DOHH2 (cell line): ENCODE measurements around the gene SYNE4.

Experiments
- H3F3A ChIP-seq: fragments of 200-600 bp; sonication (generic), shearing (Covaris generic); 2 replicates; pipeline ENCODE4 v1.6.0; 2016; ENCODE audit warnings: antibody characterized with exemption, mild to moderate bottlenecking; ENCODE audit not compliant: control insufficient read depth, insufficient read depth
- H3K27ac ChIP-seq: fragments of 200-600 bp; sonication (generic); 2 replicates; pipeline ENCODE4 v1.5.1; 2014; ENCODE audit warnings: low read depth, mild to moderate bottlenecking, low read length, moderate library complexity
- H3K27me3 ChIP-seq: fragments of 200-600 bp; sonication (generic); 2 replicates; pipeline ENCODE4 v1.6.1; 2014; ENCODE audit warnings: mild to moderate bottlenecking, low read length, mixed read lengths; ENCODE audit not compliant: control insufficient read depth
- H3K36me3 ChIP-seq: fragments of 200-600 bp; sonication (generic); 2 replicates; pipeline ENCODE4 v1.6.1; 2014; ENCODE audit warnings: mild to moderate bottlenecking, low read length, moderate library complexity, mixed read lengths; ENCODE audit not compliant: control insufficient read depth
- H3K4me1 ChIP-seq: fragments of 200-600 bp; sonication (generic); 2 replicates; pipeline ENCODE4 v1.6.1; 2014; ENCODE audit warnings: mild to moderate bottlenecking, low read length, mixed read lengths; ENCODE audit not compliant: control insufficient read depth
- H3K4me2 ChIP-seq: fragments of 200-600 bp; sonication (generic); 2 replicates; pipeline ENCODE4 v1.6.0; 2014; ENCODE audit warnings: mild to moderate bottlenecking, low read length, moderate library complexity
- H3K4me3 ChIP-seq: fragments of 200-600 bp; sonication (generic); 2 replicates; pipeline ENCODE4 v1.5.1; 2014; ENCODE audit warnings: mild to moderate bottlenecking, low read length, mixed read lengths
- H3K79me2 ChIP-seq: fragments of 200-600 bp; sonication (generic); 2 replicates; pipeline ENCODE4 v1.6.1; 2014; ENCODE audit warnings: mild to moderate bottlenecking, low read length, mixed read lengths; ENCODE audit not compliant: control insufficient read depth
- H3K9me2 ChIP-seq: fragments of 200-600 bp; sonication (generic); replicated peaks from 2 replicates; pipeline ENCODE4 v1.6.1; 2014; ENCODE audit warnings: mild to moderate bottlenecking, low read length, mixed read lengths; ENCODE audit not compliant: control insufficient read depth
- H3K9me3 ChIP-seq: fragments of 200-600 bp; sonication (generic); 2 replicates; pipeline ENCODE4 v1.6.1; 2014; ENCODE audit warnings: antibody characterized with exemption, low read length, mixed read lengths; ENCODE audit not compliant: control insufficient read depth, insufficient read depth
- H4K20me1 ChIP-seq: fragments of 200-600 bp; sonication (generic); 2 replicates; pipeline ENCODE4 v1.6.0; 2014; ENCODE audit warnings: low read depth, mild to moderate bottlenecking, antibody characterized with exemption, low read length, moderate library complexity; ENCODE audit not compliant: control insufficient read depth, insufficient read depth
- EZH2phosphoT487 ChIP-seq: fragments of 200-600 bp; sonication (generic); IDR thresholded peaks from 2 replicates; pipeline ENCODE4 v1.6.1; 2017; ENCODE audit warnings: borderline replicate concordance, mild to moderate bottlenecking, antibody characterized with exemption, low read length, moderate library complexity, mixed read lengths
- TF ChIP-seq, protein P1 (sequence below): fragments of 200-600 bp; sonication (generic); IDR thresholded peaks from one replicate; pipeline ENCODE4 v1.5.1; 2014; ENCODE audit warnings: antibody characterized with exemption, mild to moderate bottlenecking, low read depth, low read length; ENCODE audit not compliant: poor library complexity, severe bottlenecking

SYNE4 gene

DNA sequence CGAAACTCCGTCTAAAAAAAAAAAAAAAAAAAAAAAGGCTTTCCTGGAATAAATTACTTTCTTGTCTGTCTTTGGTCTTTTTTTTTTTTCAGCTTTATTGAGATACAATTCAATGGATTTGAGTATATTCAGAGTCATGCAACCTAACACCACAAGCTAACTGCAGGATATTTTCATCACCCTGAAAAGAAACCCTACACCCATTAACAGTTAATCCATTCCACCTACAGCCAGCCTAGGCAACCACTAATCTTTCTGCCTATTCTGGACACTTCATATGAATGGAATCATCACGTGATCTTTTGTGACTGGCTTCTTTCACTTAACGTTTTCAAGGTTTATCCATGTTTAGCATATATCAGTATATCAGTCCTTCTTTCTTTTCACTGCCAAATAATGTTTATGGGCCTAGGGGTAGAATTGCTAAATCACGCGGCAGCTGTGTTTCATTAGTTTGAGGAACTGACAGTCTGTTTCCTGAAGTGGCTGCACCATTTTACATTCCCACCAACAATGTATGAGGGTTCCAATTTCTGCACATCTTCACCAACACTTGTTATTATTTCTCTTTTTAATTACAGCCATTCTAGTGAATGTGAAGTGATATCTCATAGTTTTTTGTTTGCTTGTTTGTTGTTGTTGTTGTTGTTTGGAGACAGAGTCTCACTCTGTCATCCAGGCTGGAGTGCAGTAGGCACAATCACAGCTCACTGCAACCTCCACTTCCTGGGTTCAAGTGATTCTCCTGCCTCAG lies 52.6 kb downstream of the SYNE4 start:
- no peak overlapping the region for H3K4me2 ChIP-seq
- H3K79me2 ChIP-seq, result no peaks in the 10 kb centered on the region
- no peak overlapping the region for H3K27ac ChIP-seq
- no peaks in the 10 kb centered on the region for H3F3A ChIP-seq
- no peaks in the 10 kb centered on the region for H3K36me3 ChIP-seq
- H3K9me2 ChIP-seq, result no peaks in the 10 kb centered on the region
- no peaks in the 10 kb centered on the region for H4K20me1 ChIP-seq
- peaks cover 14% of the 10 kb centered on the region for H3K4me1 ChIP-seq
- peaks cover 4% of the 10 kb centered on the region; the same call in 1 of the 2 replicates for H3K27me3 ChIP-seq
- H3K4me3 ChIP-seq, result no peak overlapping the region
- peaks cover 6% of the 10 kb centered on the region; the same call in 1 of the 2 replicates for H3K9me3 ChIP-seq
- TF ChIP-seq, protein P1, sequence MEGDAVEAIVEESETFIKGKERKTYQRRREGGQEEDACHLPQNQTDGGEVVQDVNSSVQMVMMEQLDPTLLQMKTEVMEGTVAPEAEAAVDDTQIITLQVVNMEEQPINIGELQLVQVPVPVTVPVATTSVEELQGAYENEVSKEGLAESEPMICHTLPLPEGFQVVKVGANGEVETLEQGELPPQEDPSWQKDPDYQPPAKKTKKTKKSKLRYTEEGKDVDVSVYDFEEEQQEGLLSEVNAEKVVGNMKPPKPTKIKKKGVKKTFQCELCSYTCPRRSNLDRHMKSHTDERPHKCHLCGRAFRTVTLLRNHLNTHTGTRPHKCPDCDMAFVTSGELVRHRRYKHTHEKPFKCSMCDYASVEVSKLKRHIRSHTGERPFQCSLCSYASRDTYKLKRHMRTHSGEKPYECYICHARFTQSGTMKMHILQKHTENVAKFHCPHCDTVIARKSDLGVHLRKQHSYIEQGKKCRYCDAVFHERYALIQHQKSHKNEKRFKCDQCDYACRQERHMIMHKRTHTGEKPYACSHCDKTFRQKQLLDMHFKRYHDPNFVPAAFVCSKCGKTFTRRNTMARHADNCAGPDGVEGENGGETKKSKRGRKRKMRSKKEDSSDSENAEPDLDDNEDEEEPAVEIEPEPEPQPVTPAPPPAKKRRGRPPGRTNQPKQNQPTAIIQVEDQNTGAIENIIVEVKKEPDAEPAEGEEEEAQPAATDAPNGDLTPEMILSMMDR, result no peak
- TF ChIP-seq EZH2phosphoT487, result no peak
